Nasal cavity respiratory epithelium epithelial cell of viscerocranial mucosa (primary cell): ENCODE data around the gene MBD2. TPM values are rescaled to one million over a fixed set of nuclear protein-coding genes. Genes with fewer than 3 reads are reported as not detected.

Experiments
- total RNA-seq: library from RNA; depleted of rRNA; stranded (reverse); fragments of >200 nt; gene quantifications from 2 replicates; pipeline ENCODE4 v1.2.3, GENCODE V29; 2014

MBD2 gene
- 37.3 and 61.9 TPM in 2 replicates for total RNA-seq

GRCh38 chr18:54224379-54225014, at the start of gene MBD2:
MBD2 (minus strand) TSS chr18:54224669; CDS start chr18:54224559, 110 bp downstream.

Other genes with a start within 250 kb of the MBD2 start
- gene POLI, start 44.8 kb upstream of the MBD2 start, total RNA-seq: 16.4 and 20.0 TPM in 2 replicates
- gene STARD6, start 133.2 kb upstream of the MBD2 start, total RNA-seq: 0.34 TPM in 1 of 2 replicates, not detected in the other
- gene C18orf54, start 133.2 kb upstream of the MBD2 start, total RNA-seq: 1.4 and 2.0 TPM in 2 replicates